HG02798 (cell line): ENCODE measurements around the gene LRTM1.

Source experiments
- ATAC-seq: cut with Tn5 transposase; IDR thresholded peaks from one replicate; pipeline ENCODE4 v1.9.1; 2021; ENCODE audit warnings: mild to moderate bottlenecking; ENCODE audit not compliant: unreplicated experiment, poor library complexity

LRTM1 gene

GRCh38 chr3:54941690-54942362 is 14.0 kb upstream of the LRTM1 start:
- ATAC-seq: no peak

- no peak for ATAC-seq
These were observed 13.1 kb upstream of the LRTM1 start for GRCh38 chr3:54940971-54941370.

GRCh38 chr3:54939557-54940300 is 11.9 kb upstream of the LRTM1 start:
- no peak for ATAC-seq

GRCh38 chr3:54936561-54936960 is 8.7 kb upstream of the LRTM1 start:
- ATAC-seq: no peak

GRCh38 chr3:54935869-54936268 is 8.0 kb upstream of the LRTM1 start:
- ATAC-seq: no peak

- ATAC-seq: no peak
These were observed 4.7 kb upstream of the LRTM1 start for GRCh38 chr3:54932606-54933005.

- ATAC-seq: no peak
These were observed 3.3 kb upstream of the LRTM1 start for GRCh38 chr3:54931182-54931581.

GRCh38 chr3:54918516-54918915 is 9.3 kb downstream of the LRTM1 start:
- no peak for ATAC-seq

GRCh38 chr3:54917862-54918261 is 10.0 kb downstream of the LRTM1 start:
- no peak for ATAC-seq

GRCh38 chr3:54917174-54917573 is 10.7 kb downstream of the LRTM1 start:
- no peak for ATAC-seq

GRCh38 chr3:54916732-54917131 is 11.1 kb downstream of the LRTM1 start:
- no peak for ATAC-seq

GRCh38 chr3:54915976-54916375 is 11.9 kb downstream of the LRTM1 start:
- ATAC-seq: no peak

- ATAC-seq: no peak
These were observed 12.7 kb downstream of the LRTM1 start for GRCh38 chr3:54915181-54915580.

GRCh38 chr3:54914180-54914579 is 13.7 kb downstream of the LRTM1 start:
- ATAC-seq: no peak

- ATAC-seq: no peak
These were observed 18.7 kb downstream of the LRTM1 start for GRCh38 chr3:54909191-54909590.

GRCh38 chr3:54906763-54907162 is 21.1 kb downstream of the LRTM1 start:
- ATAC-seq: no peak

- no peak for ATAC-seq
These were observed 21.9 kb downstream of the LRTM1 start for GRCh38 chr3:54905920-54906319.

- no peak for ATAC-seq
These were observed 22.5 kb downstream of the LRTM1 start for GRCh38 chr3:54905261-54905888.

GRCh38 chr3:54901906-54902685 is 25.8 kb downstream of the LRTM1 start:
- ATAC-seq: no peak

GRCh38 chr3:54900838-54901591 is 26.8 kb downstream of the LRTM1 start:
- no peak for ATAC-seq
